NB4 (cell line): ENCODE measurements around the gene RPP40.

Source experiments
- DNase-seq: peaks from one replicate; pipeline ENCODE4 v3.0.0; 2010; ENCODE audit warnings: low read depth
- H3K4me3 ChIP-seq: one replicate; pipeline ENCODE4 v1.5.1; 2011; ENCODE audit warnings: mild to moderate bottlenecking, low read depth, low read length, moderate library complexity
- MYC ChIP-seq: IDR thresholded peaks from 2 replicates; pipeline ENCODE4 v1.6.1; 2011; ENCODE audit warnings: low read depth, low read length
- POLR2A ChIP-seq: IDR thresholded peaks from 2 replicates; pipeline ENCODE4 v1.6.1; 2011; ENCODE audit warnings: mild to moderate bottlenecking; ENCODE audit not compliant: insufficient read length; ENCODE audit errors: extremely low read depth
- TF ChIP-seq, protein P1 (sequence below): IDR thresholded peaks from 2 replicates; pipeline ENCODE4 v1.6.1; 2011; ENCODE audit warnings: low read depth, low read length
- TF ChIP-seq, protein P2 (sequence below): IDR thresholded peaks from one replicate; pipeline ENCODE4 v1.5.1; 2012; ENCODE audit warnings: low read depth, low read length

The RPP40 gene

DNA sequence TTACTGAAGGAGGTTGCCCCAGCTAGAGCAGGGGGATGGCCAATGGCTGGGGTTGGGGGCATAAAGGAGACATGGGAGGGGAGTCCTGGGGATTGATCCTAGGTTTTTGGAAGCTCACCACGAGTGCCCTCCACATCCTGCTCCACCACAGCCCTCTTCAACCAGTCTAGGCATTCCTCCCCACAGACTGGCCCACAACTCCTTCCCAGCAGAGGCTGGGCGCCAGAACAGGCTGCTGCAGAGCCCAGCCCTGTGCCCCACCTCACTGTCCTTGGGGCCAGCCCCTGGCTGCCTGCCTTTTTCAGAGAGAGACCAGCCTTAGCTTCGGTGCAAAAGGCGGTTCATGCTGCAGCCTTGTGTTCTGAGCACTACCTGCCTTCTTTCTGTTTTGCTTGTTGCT, 16.4 kb downstream of the RPP40 start:
- TF ChIP-seq, protein P1, sequence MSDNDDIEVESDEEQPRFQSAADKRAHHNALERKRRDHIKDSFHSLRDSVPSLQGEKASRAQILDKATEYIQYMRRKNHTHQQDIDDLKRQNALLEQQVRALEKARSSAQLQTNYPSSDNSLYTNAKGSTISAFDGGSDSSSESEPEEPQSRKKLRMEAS = no peak
- TF ChIP-seq, protein P2, sequence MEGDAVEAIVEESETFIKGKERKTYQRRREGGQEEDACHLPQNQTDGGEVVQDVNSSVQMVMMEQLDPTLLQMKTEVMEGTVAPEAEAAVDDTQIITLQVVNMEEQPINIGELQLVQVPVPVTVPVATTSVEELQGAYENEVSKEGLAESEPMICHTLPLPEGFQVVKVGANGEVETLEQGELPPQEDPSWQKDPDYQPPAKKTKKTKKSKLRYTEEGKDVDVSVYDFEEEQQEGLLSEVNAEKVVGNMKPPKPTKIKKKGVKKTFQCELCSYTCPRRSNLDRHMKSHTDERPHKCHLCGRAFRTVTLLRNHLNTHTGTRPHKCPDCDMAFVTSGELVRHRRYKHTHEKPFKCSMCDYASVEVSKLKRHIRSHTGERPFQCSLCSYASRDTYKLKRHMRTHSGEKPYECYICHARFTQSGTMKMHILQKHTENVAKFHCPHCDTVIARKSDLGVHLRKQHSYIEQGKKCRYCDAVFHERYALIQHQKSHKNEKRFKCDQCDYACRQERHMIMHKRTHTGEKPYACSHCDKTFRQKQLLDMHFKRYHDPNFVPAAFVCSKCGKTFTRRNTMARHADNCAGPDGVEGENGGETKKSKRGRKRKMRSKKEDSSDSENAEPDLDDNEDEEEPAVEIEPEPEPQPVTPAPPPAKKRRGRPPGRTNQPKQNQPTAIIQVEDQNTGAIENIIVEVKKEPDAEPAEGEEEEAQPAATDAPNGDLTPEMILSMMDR = no peak
- DNase-seq = no peak
- H3K4me3 ChIP-seq = no peak overlapping the region

DNA sequence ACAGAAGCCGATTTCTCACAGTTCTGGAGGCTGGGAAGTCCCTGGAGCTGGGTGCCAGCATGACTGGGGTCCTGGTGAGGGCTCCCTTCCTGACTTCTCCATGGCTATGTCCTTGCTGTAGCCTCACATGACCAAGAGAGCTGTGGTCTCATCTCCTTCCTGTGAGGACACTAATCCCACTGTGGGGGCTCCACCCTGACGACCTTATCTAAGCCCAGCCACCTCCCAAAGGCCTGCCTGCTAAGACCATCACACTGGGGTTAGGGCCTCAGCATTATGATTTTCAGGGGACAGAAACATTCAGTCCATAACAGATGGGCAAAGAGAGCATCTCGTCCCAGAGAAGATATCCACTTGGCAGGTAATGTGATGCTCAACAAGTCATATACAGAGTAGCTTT, 16.8 kb downstream of the RPP40 start:
- no peak for TF ChIP-seq POLR2A
- DNase-seq = no peak
- no peak overlapping the region for H3K4me3 ChIP-seq

DNA sequence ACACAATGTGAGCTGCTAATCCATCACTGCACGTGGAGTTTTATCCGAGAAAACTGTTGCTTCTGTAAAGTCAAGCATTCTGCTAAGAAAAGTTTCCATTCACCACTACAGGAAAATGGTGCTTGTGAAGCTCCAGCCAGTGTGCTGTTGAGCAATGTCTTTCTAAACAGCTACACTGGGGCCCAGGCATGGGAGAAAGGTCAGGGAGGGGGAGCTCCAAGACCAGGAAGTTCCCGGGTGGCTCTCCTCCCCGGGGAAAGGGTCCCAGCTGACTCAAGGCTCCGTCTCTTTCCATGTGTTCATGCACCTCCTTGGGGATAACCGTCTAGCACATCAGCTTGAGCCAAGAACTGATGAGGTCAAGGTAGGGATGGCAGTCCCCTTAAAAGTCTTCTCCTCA, 20.5 kb downstream of the RPP40 start:
- H3K4me3 ChIP-seq = no peak overlapping the region
- DNase-seq = peak; percentile 44

DNA sequence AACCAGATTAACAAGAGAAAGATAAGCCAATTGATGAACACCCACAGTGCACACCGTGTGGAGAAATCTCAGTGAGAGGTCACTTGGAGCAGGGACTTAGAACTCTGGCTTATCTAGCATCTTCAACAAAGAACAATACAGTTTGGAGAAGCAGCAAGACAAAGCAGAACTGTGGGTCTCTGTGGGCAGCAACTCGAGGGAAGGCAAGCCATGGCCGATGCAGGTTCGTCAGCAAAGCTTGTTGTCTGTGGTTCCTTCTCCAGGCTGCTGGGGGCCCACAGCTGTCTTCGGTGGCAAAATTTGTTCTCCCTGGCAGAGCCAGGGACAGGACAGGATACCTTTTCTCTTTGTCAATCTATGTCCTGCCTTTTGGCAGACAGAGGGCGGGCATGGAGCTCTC, 22.1 kb downstream of the RPP40 start:
- H3K4me3 ChIP-seq = no peak overlapping the region
- TF ChIP-seq, protein P1 = no peak
- TF ChIP-seq MYC (no peak), POLR2A (no peak)
- TF ChIP-seq, protein P2 = no peak
- no peak for DNase-seq

More for the DNA sequence above, 20.5 kb downstream of the RPP40 start:
- TF ChIP-seq MYC (no peak), POLR2A (no peak)
- TF ChIP-seq, protein P2 = no peak

DNA sequence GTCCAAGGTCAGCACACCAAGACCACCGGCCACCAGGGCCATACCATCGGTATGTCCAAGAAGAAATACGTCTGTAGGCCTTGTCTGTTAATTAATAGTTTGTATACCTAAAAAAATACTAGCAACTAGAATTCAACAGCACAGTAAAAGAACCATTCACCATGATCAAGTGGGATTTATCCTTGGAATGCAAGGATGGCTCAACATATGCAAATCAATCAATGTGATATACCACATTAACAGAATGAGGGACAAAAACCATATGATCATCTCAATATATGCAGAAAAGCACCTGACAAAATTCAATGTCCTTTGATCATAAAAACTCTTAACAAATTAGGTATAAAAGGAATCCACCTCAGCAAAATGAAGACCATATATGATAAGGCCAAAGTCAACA, 24.4 kb downstream of the RPP40 start:
- TF ChIP-seq MYC = no peak
- TF ChIP-seq POLR2A = no peak
- TF ChIP-seq, protein P2 = no peak
- TF ChIP-seq, protein P1 = no peak
- no peak for DNase-seq
- H3K4me3 ChIP-seq = no peak overlapping the region

DNA sequence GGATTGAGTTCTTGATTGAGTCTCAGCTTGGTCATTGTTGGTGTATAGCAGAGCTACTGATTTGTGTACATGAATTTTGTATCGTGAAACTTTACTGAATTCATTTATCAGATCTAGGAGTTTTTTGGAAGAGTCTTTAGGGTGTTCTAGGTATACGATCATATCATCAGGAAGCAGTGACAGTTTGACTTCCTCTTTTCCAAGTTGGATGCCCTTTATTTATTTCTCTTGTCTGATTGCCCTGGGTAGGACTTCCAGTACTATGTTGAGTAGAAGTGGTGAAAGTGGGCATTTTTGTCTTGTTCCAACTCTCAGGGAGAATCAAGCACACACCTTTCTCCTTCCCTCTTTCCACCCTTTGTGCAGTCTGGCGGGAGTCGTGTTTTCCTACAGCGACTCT, 26.4 kb downstream of the RPP40 start:
- H3K4me3 ChIP-seq = no peak overlapping the region
- TF ChIP-seq POLR2A (no peak), MYC (no peak)
- TF ChIP-seq, protein P2 = no peak
- TF ChIP-seq, protein P1 = no peak
- DNase-seq = no peak

DNA sequence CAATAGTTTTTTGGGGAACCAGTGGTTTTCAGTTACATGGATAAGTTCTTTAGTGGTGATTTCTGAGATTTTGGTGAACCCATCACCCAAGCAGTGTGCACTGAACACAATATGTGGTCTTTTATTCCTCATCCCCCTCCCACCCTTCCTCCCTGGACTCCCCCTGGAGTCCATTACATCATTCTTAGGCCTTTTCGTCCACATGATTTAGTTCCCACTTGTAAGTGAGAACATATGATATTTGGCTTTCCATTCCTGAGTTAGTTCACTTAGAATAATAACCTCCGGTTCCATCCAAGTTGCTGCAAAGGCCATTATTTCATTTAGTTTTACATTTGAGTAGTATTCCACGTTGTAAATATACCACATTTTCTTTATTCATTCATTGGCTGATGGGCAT, 28.3 kb downstream of the RPP40 start:
- H3K4me3 ChIP-seq = no peak overlapping the region
- DNase-seq = no peak
- TF ChIP-seq, protein P1 = no peak
